Astrocyte (in vitro differentiated cells and primary cell): ENCODE data around the gene ASB8. TPM values are rescaled to one million over a fixed set of nuclear protein-coding genes. Genes with fewer than 3 reads are reported as not detected.
A peak's percentile ranks its signal among the peaks of the same experiment; 100 is the strongest.

Experiments used
- DNase-seq: peaks from one replicate; pipeline ENCODE4 v3.0.0-alpha.2; 2010; ENCODE audit warnings: low read depth
- FAIRE-seq: peaks from 2 replicates; lab custom pipeline; 2011; peaks lifted over from hg19 to GRCh38; lab: Jason Lieb, UNC
- H2AFZ ChIP-seq: 2 replicates; pipeline ENCODE4 v1.6.0; 2012; ENCODE audit warnings: low read depth, low read length, inconsistent platforms
- H3K27ac ChIP-seq: 2 replicates; pipeline ENCODE4 v1.5.1; 2011; ENCODE audit warnings: low read depth, low read length, inconsistent platforms
- H3K27me3 ChIP-seq: 2 replicates; pipeline ENCODE4 v1.6.0; 2011; ENCODE audit warnings: low read length, inconsistent platforms; ENCODE audit not compliant: insufficient read depth
- H3K36me3 ChIP-seq: 2 replicates; pipeline ENCODE4 v1.5.1; 2011; ENCODE audit warnings: low read length, inconsistent platforms; ENCODE audit not compliant: insufficient read depth
- H3K4me1 ChIP-seq: 2 replicates; pipeline ENCODE4 v1.5.1; 2011; ENCODE audit warnings: low read length, inconsistent platforms; ENCODE audit not compliant: insufficient read depth
- H3K4me2 ChIP-seq: 2 replicates; pipeline ENCODE4 v1.6.0; 2012; ENCODE audit warnings: low read length, inconsistent platforms
- H3K4me3 ChIP-seq: 2 replicates; pipeline ENCODE4 v1.5.1; 2011; ENCODE audit warnings: low read depth, mild to moderate bottlenecking, low read length, inconsistent platforms; ENCODE audit not compliant: insufficient read depth
- H3K79me2 ChIP-seq: 2 replicates; pipeline ENCODE4 v1.6.0; 2012; ENCODE audit warnings: mild to moderate bottlenecking, low read length, inconsistent platforms; ENCODE audit not compliant: insufficient read depth
- H3K9ac ChIP-seq: 2 replicates; pipeline ENCODE4 v1.6.0; 2012; ENCODE audit warnings: mild to moderate bottlenecking, low read length, inconsistent platforms
- H3K9me3 ChIP-seq: 2 replicates; pipeline ENCODE4 v1.5.1; 2012; ENCODE audit warnings: low read depth, mild to moderate bottlenecking, low read length, inconsistent platforms; ENCODE audit not compliant: insufficient read depth
- H4K20me1 ChIP-seq: 2 replicates; pipeline ENCODE4 v1.6.0; 2012; ENCODE audit warnings: low read length, inconsistent platforms; ENCODE audit not compliant: insufficient read depth
- H3K27ac Mint-ChIP-seq: one replicate; pipeline ENCODE4 v1.8.0; 2021; ENCODE audit warnings: mild to moderate bottlenecking, mixed read lengths; ENCODE audit not compliant: unreplicated experiment
- H3K27me3 Mint-ChIP-seq: one replicate; pipeline ENCODE4 v1.8.0; 2021; ENCODE audit warnings: low read depth, mixed read lengths; ENCODE audit not compliant: unreplicated experiment
- H3K36me3 Mint-ChIP-seq: one replicate; pipeline ENCODE4 v1.8.0; 2021; ENCODE audit warnings: low read depth, mixed read lengths; ENCODE audit not compliant: unreplicated experiment
- H3K4me1 Mint-ChIP-seq: one replicate; pipeline ENCODE4 v1.8.0; 2021; ENCODE audit warnings: low read depth, mixed read lengths; ENCODE audit not compliant: unreplicated experiment
- H3K4me3 Mint-ChIP-seq: one replicate; pipeline ENCODE4 v1.8.0; 2021; ENCODE audit warnings: mild to moderate bottlenecking, moderate library complexity, mixed read lengths; ENCODE audit not compliant: unreplicated experiment
- H3K9me3 Mint-ChIP-seq: one replicate; pipeline ENCODE4 v1.8.0; 2021; ENCODE audit warnings: mild to moderate bottlenecking, mixed read lengths; ENCODE audit not compliant: unreplicated experiment
- EZH2 ChIP-seq: IDR thresholded peaks from 2 replicates; pipeline ENCODE4 v1.6.1; 2012; ENCODE audit warnings: mild to moderate bottlenecking, low read length, inconsistent platforms; ENCODE audit not compliant: insufficient read depth
- total RNA-seq: library from RNA; stranded (reverse); gene quantifications from 2 replicates; pipeline ENCODE4 v1.2.1, GENCODE V29; 2021
- TF ChIP-seq, protein P1 (sequence below): IDR thresholded peaks from 2 replicates; pipeline ENCODE4 v1.5.1; 2011; ENCODE audit warnings: low read depth, mild to moderate bottlenecking, inconsistent platforms, low read length, moderate library complexity; ENCODE audit not compliant: insufficient read depth

The ASB8 gene
- total RNA-seq, 1 donor from 2014 or later, result 29.9 TPM

DNA sequence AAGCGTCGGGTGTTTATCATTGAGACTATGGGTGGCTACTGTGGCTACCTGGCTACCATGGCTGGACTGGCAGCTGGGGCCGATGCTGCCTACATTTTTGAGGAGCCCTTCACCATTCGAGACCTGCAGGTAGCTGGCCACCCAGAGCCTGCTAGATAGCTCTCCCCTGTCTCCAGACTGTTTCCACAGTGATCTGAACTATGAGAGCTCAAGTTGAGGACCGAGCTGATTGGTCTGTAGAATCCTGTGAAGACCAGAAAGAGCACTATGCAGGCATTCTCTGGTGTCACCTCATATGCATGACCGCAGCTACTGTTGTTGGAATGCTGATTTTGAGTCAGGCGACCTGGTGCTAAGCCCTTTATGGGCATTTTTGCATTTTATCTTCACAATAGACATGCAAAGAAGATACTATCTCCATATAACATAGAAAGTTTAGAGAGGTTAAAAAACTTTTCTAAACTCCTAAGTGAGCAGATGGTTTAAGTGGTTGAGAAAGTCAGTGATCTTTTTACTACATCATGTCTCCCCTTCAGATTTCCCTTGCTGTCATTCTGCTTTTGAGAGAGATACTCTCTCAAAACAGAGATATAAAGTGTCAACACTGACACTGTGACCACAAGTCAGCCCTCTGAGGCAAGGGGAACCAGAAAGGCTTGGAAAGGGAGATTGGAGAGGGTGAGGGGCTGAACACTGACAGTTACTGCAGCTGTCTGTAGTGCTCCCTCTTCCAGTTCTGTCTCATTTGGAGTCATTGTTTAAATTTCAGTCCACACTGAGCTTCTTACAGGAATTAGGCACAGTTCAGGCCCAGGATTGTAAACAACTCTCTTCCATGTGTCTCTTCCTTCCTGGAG is 14.3 kb downstream of the ASB8 start:
- DNase-seq (no peak), FAIRE-seq (no peak)
- Histone ChIP-seq H3K27me3 (no peaks in the 10 kb centered on the region), H4K20me1 (no peaks in the 10 kb centered on the region), H3K9ac (no peak overlapping the region), H3K4me3 (no peak overlapping the region), H3K4me2 (no peak overlapping the region), H3K79me2 (no peaks in the 10 kb centered on the region), H2AFZ (no peak overlapping the region), H3K36me3 (peaks cover 50% of the 10 kb centered on the region), H3K4me1 (no peaks in the 10 kb centered on the region), H3K27ac (no peak overlapping the region), H3K9me3 (no peaks in the 10 kb centered on the region)
- no peak for TF ChIP-seq EZH2
- TF ChIP-seq, protein P1, sequence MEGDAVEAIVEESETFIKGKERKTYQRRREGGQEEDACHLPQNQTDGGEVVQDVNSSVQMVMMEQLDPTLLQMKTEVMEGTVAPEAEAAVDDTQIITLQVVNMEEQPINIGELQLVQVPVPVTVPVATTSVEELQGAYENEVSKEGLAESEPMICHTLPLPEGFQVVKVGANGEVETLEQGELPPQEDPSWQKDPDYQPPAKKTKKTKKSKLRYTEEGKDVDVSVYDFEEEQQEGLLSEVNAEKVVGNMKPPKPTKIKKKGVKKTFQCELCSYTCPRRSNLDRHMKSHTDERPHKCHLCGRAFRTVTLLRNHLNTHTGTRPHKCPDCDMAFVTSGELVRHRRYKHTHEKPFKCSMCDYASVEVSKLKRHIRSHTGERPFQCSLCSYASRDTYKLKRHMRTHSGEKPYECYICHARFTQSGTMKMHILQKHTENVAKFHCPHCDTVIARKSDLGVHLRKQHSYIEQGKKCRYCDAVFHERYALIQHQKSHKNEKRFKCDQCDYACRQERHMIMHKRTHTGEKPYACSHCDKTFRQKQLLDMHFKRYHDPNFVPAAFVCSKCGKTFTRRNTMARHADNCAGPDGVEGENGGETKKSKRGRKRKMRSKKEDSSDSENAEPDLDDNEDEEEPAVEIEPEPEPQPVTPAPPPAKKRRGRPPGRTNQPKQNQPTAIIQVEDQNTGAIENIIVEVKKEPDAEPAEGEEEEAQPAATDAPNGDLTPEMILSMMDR, result no peak
- H3K27ac Mint-ChIP-seq, result no peak overlapping the region
- no peaks in the 10 kb centered on the region for H3K9me3 Mint-ChIP-seq
- no peak overlapping the region for H3K4me3 Mint-ChIP-seq
- H3K4me1 Mint-ChIP-seq, result no peaks in the 10 kb centered on the region
- H3K36me3 Mint-ChIP-seq, result peaks cover 24% of the 10 kb centered on the region
- no peaks in the 10 kb centered on the region for H3K27me3 Mint-ChIP-seq

DNA sequence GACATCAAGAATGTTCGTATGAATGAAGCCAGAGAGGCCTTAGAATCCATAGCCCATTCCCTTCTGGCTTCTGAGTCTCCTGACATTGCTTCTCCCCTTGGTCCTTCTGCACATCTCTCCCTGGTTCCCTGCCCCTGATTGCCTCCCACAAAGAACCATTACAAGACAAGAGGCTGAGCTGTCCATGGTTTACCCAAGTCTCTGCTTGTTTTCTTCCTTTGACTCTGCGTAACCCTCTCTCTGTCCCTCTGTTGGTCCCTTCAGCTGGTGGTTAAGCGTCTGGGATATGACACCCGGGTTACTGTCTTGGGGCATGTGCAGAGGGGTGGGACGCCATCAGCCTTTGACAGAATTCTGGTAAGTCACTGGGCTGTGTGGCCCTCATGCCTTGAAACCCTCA is 22.3 kb downstream of the ASB8 start:
- no peak for FAIRE-seq
- Histone ChIP-seq H3K27ac (no peak overlapping the region), H2AFZ (no peak overlapping the region), H3K9me3 (no peaks in the 10 kb centered on the region), H3K4me3 (no peak overlapping the region), H3K4me2 (no peak overlapping the region), H3K9ac (no peak overlapping the region), H3K27me3 (no peaks in the 10 kb centered on the region), H4K20me1 (peaks cover under 1% of the 10 kb centered on the region), H3K4me1 (no peaks in the 10 kb centered on the region), H3K36me3 (peaks cover 63% of the 10 kb centered on the region), H3K79me2 (no peaks in the 10 kb centered on the region)
- TF ChIP-seq, protein P1, result no peak
- no peak for TF ChIP-seq EZH2
- H3K27me3 Mint-ChIP-seq, result no peaks in the 10 kb centered on the region
- no peak overlapping the region for H3K4me3 Mint-ChIP-seq
- no peaks in the 10 kb centered on the region for H3K4me1 Mint-ChIP-seq
- H3K9me3 Mint-ChIP-seq, result no peaks in the 10 kb centered on the region
- peak overlapping the region; percentile 34 for H3K27ac Mint-ChIP-seq
- peaks cover 41% of the 10 kb centered on the region for H3K36me3 Mint-ChIP-seq
- no peak for DNase-seq

DNA sequence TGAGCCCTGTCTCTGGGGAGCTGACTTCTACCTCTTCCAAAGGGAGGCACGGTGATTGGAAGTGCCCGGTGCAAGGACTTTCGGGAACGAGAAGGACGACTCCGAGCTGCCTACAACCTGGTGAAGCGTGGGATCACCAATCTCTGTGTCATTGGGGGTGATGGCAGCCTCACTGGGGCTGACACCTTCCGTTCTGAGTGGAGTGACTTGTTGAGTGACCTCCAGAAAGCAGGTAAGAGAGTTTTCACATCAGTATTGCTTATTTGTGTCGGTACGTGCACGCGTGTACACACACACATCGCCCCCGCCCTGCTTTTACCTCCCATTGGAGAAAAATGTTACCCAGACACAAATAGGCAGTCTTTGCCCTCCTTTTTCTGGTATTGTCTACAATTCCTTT is 24.5 kb downstream of the ASB8 start:
- Mint-ChIP-seq H3K4me1 (no peaks in the 10 kb centered on the region), H3K9me3 (no peaks in the 10 kb centered on the region), H3K27ac (no peak overlapping the region), H3K36me3 (peaks cover 42% of the 10 kb centered on the region), H3K4me3 (no peak overlapping the region), H3K27me3 (no peaks in the 10 kb centered on the region)
- H3K79me2 ChIP-seq, result no peaks in the 10 kb centered on the region
- H3K9ac ChIP-seq, result no peak overlapping the region
- peaks cover 5% of the 10 kb centered on the region for H4K20me1 ChIP-seq
- H3K4me3 ChIP-seq, result no peak overlapping the region
- no peak overlapping the region for H3K27ac ChIP-seq
- no peak for FAIRE-seq
- no peak for TF ChIP-seq EZH2
- TF ChIP-seq, protein P1, result no peak
- H2AFZ ChIP-seq, result no peak overlapping the region
- no peaks in the 10 kb centered on the region for H3K4me1 ChIP-seq
- H3K4me2 ChIP-seq, result no peak overlapping the region
- no peak for DNase-seq
- H3K9me3 ChIP-seq, result no peaks in the 10 kb centered on the region
- H3K27me3 ChIP-seq, result no peaks in the 10 kb centered on the region
- H3K36me3 ChIP-seq, result peaks cover 52% of the 10 kb centered on the region
